ENCODE results near the gene MAN1C1.

- TF ChIP-seq CTCF (IDR thresholded peaks at IDR 0.05; ENCODE audit: low read depth, low read length) (no peak), EZH2phosphoT487 (IDR thresholded peaks at IDR 0.05; ENCODE audit: low read depth) (no peak)
Measured at GRCh38 chr1:25757846-25758185, 141.2 kb downstream of the MAN1C1 start.

All from OCI-LY3 (cell line).